AG04450 (cell line): Measurements from ENCODE around the gene SFXN5. TPM values are rescaled to one million over a fixed set of nuclear protein-coding genes. Genes with fewer than 3 reads are reported as not detected.

ENCODE experiments used
- CTCF ChIA-PET: fragments of 300-600, 350-600 bp; formaldehyde crosslinking; extraction: SDS; loops from one replicate; lab custom pipeline; 2022; ENCODE audit warnings: antibody characterized with exemption, inconsistent platforms; lab: Charles Lee
- POLR2A ChIA-PET: fragments of 350-600 bp; formaldehyde crosslinking; extraction: SDS; loops from one replicate; lab custom pipeline; 2021; ENCODE audit warnings: antibody characterized with exemption, inconsistent platforms; lab: Yijun Ruan, JAX
- DNase-seq: peaks from one replicate; pipeline ENCODE4 v3.0.0-alpha.2; 2011; ENCODE audit warnings: low read depth, low spot score
- H3K27ac ChIP-seq: one replicate; pipeline ENCODE4 v1.5.1; 2012; ENCODE audit warnings: low read depth, low read length, control low read depth
- H3K27me3 ChIP-seq: one replicate; pipeline ENCODE4 v1.6.0; 2012; ENCODE audit warnings: low read length; ENCODE audit not compliant: control insufficient read depth, insufficient read depth
- H3K4me3 ChIP-seq: 2 replicates; pipeline ENCODE4 v1.5.1; 2011; ENCODE audit warnings: mild to moderate bottlenecking, low read depth, low read length, control low read depth
- H3K9me3 ChIP-seq: 2 replicates; pipeline ENCODE4 v1.5.1; 2012; ENCODE audit warnings: low read length; ENCODE audit not compliant: control insufficient read depth, insufficient read depth
- CTCF ChIP-seq: IDR thresholded peaks from 2 replicates; pipeline ENCODE4 v1.5.1; 2011; ENCODE audit warnings: low read depth, low read length, control low read depth, inconsistent platforms
- polyA plus RNA-seq: library from polyadenylated mRNA; depleted of rRNA; stranded (reverse); fragments of >200 nt; gene quantifications from 2 replicates; pipeline ENCODE4 v1.2.3, GENCODE V29; 2011

The SFXN5 gene
- polyA plus RNA-seq, 1 experiment: 11.8 TPM

GRCh38 chr2:73059106-73059505 is 12.4 kb downstream of the SFXN5 start:
- H3K27ac ChIP-seq: no peak overlapping the region
- no peak for TF ChIP-seq CTCF
- CTCF ChIA-PET: interaction anchor here (1.3 kb wide), 1 partner anchor 66 kb away, joined by 3 read pairs; no protein-coding TSS in a partner anchor

GRCh38 chr2:73054980-73055379 is 16.5 kb downstream of the SFXN5 start:
- Histone ChIP-seq H3K27ac (no peak overlapping the region), H3K9me3 (peaks cover 3% of the 10 kb centered on the region), H3K4me3 (no peak overlapping the region), H3K27me3 (no peaks in the 10 kb centered on the region)
- no peak for TF ChIP-seq CTCF
- ChIA-PET CTCF (interaction anchor here (1.5 kb wide), 1 partner anchor 31 kb away, joined by 3 read pairs; no protein-coding TSS in a partner anchor), POLR2A (no interaction called here)
- no peak for DNase-seq

More at GRCh38 chr2:73059106-73059505, 12.4 kb downstream of the SFXN5 start:
- H3K4me3 ChIP-seq: no peak overlapping the region
- H3K9me3 ChIP-seq: peaks cover 3% of the 10 kb centered on the region
- POLR2A ChIA-PET: no interaction called here
- no peaks in the 10 kb centered on the region for H3K27me3 ChIP-seq
- DNase-seq: no peak

- Histone ChIP-seq H3K4me3 (no peak overlapping the region), H3K27me3 (no peaks in the 10 kb centered on the region), H3K27ac (peak overlapping the region; percentile 35), H3K9me3 (peaks cover 3% of the 10 kb centered on the region; the same call in 1 of the 2 replicates)
- DNase-seq: peak; percentile 11
- CTCF ChIA-PET: interaction anchor here (0.7 to 1.5 kb wide), 3 partner anchors 33 to 124 kb away, joined by 3 to 8 read pairs (median 5); no protein-coding TSS in a partner anchor
- TF ChIP-seq CTCF: no peak
- POLR2A ChIA-PET: interaction anchor here (0.7 kb wide), 2 partner anchors 48 to 129 kb away, joined by 5 read pairs; no protein-coding TSS in a partner anchor
Measured at GRCh38 chr2:73053316-73054114, 18.0 kb downstream of the SFXN5 start.

- no peak overlapping the region for H3K4me3 ChIP-seq
- no peak overlapping the region for H3K27ac ChIP-seq
- ChIA-PET POLR2A (no interaction called here), CTCF (no interaction called here)
- no peaks in the 10 kb centered on the region for H3K9me3 ChIP-seq
- no peak for DNase-seq
- H3K27me3 ChIP-seq: no peaks in the 10 kb centered on the region
- TF ChIP-seq CTCF: no peak
Measured at GRCh38 chr2:73050121-73050545, 21.4 kb downstream of the SFXN5 start.
